ENCODE results near the gene CEP350. TPM values are rescaled to one million over a fixed set of nuclear protein-coding genes. Genes with fewer than 3 reads are reported as not detected.

The CEP350 gene
- total RNA-seq, 1 donor from 2014 or later, result 39.2 TPM

DNA sequence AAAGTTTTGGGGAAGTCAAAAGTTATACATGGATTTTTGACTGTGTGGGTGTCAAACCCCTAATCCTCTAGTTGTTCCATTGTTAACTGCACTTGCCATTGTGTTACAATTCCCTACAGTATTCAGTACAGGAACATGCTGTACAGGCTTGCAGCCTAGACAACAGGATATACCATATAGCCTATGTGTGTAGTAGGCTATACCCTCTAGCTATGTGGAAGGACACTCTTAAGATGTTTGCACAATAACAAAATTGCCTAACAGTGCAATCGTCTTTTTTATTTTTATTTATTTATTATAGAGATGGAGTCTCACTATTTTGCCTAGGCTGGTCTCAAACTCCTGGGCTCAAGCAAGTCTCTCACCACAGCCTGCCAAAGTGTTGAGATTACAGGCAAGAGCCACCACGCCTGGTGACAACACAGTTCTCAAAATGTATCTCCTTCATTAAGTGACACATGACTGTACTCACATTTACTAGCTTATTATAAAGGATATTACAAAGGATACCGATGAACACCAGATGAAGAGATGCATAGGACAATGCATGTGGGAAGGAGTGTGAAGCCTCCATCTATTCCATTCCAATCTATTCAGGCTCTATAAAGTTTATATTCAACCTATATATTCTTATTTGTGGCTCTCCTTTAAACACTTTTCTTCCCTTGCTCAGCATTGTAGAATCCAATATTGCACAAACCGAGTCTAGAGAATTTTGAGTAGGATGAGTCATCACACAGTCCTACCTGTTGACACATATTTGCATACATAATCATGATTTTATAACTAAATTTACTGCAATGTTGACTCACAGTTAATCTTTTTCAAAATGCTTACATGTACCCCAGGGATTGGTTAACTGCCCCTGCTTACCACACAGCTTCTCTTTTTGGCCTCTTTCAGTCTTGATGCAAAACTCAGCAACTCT is 28.4 kb upstream of the CEP350 start:
- Mint-ChIP-seq H3K36me3 (ENCODE audit: low read depth, unreplicated experiment) (peaks cover 3% of the 10 kb centered on the region), H3K27ac (ENCODE audit: unreplicated experiment) (no peak overlapping the region), H3K9me3 (ENCODE audit: unreplicated experiment) (no peaks in the 10 kb centered on the region), H3K4me1 (ENCODE audit: unreplicated experiment) (peaks cover 17% of the 10 kb centered on the region), H3K4me3 (ENCODE audit: unreplicated experiment) (no peak overlapping the region), H3K27me3 (ENCODE audit: unreplicated experiment) (peaks cover 3% of the 10 kb centered on the region)
- no peak for DNase-seq (ENCODE audit: low spot score)
- TF ChIP-seq, protein P1, sequence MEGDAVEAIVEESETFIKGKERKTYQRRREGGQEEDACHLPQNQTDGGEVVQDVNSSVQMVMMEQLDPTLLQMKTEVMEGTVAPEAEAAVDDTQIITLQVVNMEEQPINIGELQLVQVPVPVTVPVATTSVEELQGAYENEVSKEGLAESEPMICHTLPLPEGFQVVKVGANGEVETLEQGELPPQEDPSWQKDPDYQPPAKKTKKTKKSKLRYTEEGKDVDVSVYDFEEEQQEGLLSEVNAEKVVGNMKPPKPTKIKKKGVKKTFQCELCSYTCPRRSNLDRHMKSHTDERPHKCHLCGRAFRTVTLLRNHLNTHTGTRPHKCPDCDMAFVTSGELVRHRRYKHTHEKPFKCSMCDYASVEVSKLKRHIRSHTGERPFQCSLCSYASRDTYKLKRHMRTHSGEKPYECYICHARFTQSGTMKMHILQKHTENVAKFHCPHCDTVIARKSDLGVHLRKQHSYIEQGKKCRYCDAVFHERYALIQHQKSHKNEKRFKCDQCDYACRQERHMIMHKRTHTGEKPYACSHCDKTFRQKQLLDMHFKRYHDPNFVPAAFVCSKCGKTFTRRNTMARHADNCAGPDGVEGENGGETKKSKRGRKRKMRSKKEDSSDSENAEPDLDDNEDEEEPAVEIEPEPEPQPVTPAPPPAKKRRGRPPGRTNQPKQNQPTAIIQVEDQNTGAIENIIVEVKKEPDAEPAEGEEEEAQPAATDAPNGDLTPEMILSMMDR (IDR thresholded peaks at IDR 0.05; ENCODE audit: unreplicated experiment), result no peak

DNA sequence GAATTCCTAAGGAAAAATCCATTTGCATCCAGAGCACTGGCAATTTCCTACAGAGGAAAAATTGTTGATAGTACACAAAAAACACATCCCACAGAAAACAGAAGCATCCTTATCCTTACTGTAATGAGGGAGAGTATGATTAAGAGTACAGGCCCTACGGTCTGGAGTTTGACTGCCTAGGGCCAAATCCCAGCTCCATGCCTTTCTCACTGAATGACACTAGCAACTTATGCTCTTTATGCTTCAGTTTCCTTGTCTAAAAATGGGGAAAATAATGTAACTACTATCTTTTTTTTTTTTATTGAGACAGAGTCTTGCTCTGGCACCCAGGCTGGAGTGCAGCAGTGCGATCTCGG is 27.8 kb upstream of the CEP350 start:
- Mint-ChIP-seq H3K36me3 (ENCODE audit: low read depth, unreplicated experiment) (peaks cover 3% of the 10 kb centered on the region), H3K4me1 (ENCODE audit: unreplicated experiment) (peaks cover 10% of the 10 kb centered on the region), H3K9me3 (ENCODE audit: unreplicated experiment) (no peaks in the 10 kb centered on the region), H3K4me3 (ENCODE audit: unreplicated experiment) (no peak overlapping the region), H3K27me3 (ENCODE audit: unreplicated experiment) (peaks cover 3% of the 10 kb centered on the region), H3K27ac (ENCODE audit: unreplicated experiment) (no peak overlapping the region)
- TF ChIP-seq, protein P1 (IDR thresholded peaks at IDR 0.05; ENCODE audit: unreplicated experiment), result no peak
- no peak for DNase-seq (ENCODE audit: low spot score)

DNA sequence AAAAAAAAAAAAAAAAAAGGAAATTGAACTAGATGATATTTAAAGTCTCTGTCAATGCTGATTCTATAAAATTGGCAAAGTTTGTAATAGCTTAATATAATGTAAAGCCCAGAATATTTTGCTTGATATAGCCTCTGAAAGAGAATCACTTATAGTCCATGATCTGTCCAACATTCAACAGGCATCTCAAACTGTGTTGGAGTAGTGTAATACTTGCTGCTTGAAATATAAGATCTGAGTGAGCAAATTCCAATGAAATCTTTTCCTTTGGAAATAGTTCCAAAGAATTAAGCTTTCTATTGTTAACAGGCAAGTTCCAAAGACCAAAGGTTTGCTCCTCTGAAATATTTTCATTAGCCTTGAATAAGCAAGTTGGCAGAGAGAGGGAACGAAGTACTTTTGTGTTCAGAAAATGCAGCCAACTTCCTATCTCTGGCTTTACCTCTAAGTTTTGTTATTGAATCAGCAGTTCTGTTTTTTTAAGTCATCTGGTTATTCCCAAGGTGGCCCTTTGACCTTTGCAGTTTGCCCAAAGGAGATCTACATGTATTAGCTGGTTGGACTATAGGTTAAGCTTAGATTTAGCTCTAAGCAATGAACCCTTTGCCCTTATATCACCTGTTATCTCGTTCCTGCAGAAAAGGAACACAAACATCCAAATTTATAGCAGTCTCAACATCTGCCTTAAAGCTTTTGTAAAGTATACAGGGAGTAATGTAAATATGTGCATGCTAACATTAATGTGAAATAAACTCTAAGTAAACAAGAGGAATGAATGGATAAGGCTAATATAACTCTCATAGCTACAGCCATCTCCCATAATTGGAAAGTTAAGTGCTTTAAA is 24.4 kb upstream of the CEP350 start:
- H3K27me3 Mint-ChIP-seq (ENCODE audit: unreplicated experiment), result peaks cover 3% of the 10 kb centered on the region
- H3K27ac Mint-ChIP-seq (ENCODE audit: unreplicated experiment), result no peak overlapping the region
- H3K9me3 Mint-ChIP-seq (ENCODE audit: unreplicated experiment), result no peaks in the 10 kb centered on the region
- no peak for DNase-seq (ENCODE audit: low spot score)
- H3K4me1 Mint-ChIP-seq (ENCODE audit: unreplicated experiment), result no peaks in the 10 kb centered on the region
- H3K36me3 Mint-ChIP-seq (ENCODE audit: low read depth, unreplicated experiment), result peaks cover 3% of the 10 kb centered on the region
- H3K4me3 Mint-ChIP-seq (ENCODE audit: unreplicated experiment), result no peak overlapping the region
- TF ChIP-seq, protein P1 (IDR thresholded peaks at IDR 0.05; ENCODE audit: unreplicated experiment), result no peak

DNA sequence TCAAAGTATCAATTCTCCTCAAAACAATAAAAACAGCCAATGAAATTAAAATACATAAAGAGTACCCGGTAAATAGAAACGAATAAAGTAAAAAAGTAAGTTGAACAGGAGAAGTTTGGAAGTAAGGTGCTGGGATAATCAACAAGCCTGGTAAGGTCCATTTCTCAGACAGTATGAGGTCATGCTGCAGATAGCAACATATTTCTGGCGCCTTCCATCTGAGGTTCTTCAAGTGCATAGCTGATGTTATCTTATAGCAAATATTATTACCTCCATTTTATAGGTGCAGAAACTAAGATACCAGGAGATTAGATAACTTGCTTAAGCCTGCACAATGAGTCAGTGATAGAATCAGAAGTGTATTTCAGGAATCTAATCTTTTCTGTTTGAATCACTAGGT is 23.7 kb upstream of the CEP350 start:
- TF ChIP-seq, protein P1 (IDR thresholded peaks at IDR 0.05; ENCODE audit: unreplicated experiment), result no peak
- Mint-ChIP-seq H3K27ac (ENCODE audit: unreplicated experiment) (no peak overlapping the region), H3K4me1 (ENCODE audit: unreplicated experiment) (no peaks in the 10 kb centered on the region), H3K4me3 (ENCODE audit: unreplicated experiment) (no peak overlapping the region), H3K9me3 (ENCODE audit: unreplicated experiment) (no peaks in the 10 kb centered on the region), H3K27me3 (ENCODE audit: unreplicated experiment) (peaks cover 3% of the 10 kb centered on the region), H3K36me3 (ENCODE audit: low read depth, unreplicated experiment) (peaks cover 3% of the 10 kb centered on the region)
- DNase-seq (ENCODE audit: low spot score), result no peak

All from endothelial cell (in vitro differentiated cells).